Stimulated activated CD4-positive, alpha-beta T cell treated with anti-CD3 and anti-CD28 coated beads, Interleukin-4, amount 100 ng/mL, for 48 hours (primary cell): Measurements from ENCODE around the gene DNAH17.

Experiments used
- DNase-seq, 2 donors: peaks; one replicate each; pipeline ENCODE4 v3.0.0-alpha.2; 2020; ENCODE audit warnings: low read depth in 2 of 2

The DNAH17 gene

DNA sequence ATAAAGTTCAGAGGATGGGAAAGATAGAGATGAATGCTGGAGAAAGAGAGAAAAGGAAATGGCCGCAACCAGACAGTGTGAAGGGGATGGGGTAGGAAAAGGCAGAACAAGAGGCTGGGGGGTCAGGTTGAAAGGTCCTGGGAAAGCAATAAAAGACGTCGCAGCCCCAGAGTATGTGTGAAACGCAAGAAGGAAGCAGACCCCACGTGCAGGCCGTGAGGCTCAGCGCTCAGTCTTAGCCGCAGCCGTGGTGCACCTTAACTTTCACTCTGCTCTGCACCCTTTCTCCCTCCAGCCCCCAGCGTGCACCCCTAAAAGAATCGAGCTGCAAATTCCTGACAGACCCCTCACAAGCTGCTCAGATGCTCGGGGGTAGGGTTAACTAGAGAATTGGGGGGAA lies 1.9 kb downstream of the DNAH17 start:
- DNase-seq = no peak

DNA sequence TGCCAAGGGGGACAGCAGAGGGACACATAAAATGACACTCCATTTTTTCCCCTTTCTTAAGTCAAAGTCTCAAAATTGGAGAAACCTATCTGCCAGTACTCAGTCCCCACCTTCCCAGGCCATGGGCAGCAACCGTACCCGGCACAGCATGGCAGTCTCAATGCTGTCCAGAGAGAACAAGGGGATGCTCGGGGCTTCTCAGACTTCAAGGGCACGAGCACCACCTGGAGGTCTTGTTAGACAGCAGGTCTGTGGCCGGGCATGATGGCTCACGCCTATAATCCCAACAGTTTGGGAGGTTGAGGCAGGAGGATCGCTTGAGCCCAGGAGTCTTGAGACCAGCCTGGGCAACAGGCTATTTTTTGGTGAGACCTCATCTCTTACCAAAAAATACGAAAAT lies 3.2 kb downstream of the DNAH17 start:
- no peak for DNase-seq

DNA sequence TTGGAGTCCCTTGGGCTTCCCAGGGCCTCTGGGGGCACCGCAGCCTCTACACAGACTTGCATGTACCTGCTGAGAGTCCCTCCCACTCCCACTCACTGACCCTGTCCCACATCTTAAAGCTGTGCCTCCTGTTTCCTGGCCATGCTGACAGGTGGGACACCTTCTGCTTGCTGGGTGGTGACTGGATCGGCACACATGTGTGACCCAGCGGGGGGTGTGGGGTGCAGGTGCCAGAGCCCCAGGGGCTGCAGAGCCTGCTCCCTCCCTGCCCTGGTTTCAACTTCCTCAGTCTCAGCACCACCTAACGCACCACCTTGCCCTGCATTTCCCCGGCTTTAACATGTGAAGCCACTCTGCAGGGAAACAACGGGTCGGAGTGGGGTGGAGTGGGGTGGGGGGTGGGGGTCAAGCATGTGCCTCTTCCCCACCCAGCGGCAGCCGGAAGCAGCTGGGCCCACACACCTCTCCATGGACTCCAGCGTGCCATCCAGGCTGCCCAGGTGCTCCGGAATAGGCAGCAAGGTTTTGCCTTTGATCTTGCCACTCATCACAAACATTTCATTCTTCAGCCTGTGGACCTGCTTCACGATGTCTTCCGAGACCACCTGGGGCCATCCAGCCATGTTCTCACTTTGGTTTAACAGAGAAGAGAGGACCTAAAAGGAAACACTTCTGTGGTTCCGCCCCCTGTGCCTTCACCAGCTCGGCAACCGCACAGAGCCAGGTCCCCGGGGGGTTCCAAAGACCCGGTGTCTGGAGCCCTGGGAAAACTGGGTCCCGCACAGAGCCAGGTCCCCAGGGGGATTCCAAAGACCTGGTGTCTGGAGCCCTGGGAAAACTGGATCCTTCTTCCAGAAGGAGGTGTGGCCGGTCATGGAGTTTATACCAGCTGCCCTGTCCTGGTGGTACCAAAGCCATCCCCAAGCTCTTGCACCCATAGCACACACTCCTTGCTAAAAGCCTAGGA lies 4.7 kb downstream of the DNAH17 start:
- no peak for DNase-seq

DNA sequence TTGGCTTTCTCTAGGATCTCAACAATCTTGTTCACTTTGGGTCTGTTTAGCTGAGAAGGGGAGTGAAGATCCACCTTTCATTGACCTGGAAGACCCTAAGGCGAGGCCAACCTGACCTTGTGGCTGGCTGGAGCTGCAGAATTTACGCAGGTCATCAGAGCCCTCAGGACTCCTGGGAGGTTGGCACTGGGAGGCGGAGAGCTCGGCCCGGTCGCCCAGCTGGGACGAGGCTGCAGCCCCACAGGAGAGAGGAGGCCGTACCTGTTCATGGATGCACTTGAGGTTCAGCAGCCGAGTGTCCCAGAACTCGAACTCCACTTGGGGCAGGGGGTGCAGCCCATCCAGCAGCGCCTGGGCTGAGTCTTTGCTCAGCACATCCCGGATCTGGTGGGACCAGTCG lies 5.9 kb downstream of the DNAH17 start:
- no peak for DNase-seq

DNA sequence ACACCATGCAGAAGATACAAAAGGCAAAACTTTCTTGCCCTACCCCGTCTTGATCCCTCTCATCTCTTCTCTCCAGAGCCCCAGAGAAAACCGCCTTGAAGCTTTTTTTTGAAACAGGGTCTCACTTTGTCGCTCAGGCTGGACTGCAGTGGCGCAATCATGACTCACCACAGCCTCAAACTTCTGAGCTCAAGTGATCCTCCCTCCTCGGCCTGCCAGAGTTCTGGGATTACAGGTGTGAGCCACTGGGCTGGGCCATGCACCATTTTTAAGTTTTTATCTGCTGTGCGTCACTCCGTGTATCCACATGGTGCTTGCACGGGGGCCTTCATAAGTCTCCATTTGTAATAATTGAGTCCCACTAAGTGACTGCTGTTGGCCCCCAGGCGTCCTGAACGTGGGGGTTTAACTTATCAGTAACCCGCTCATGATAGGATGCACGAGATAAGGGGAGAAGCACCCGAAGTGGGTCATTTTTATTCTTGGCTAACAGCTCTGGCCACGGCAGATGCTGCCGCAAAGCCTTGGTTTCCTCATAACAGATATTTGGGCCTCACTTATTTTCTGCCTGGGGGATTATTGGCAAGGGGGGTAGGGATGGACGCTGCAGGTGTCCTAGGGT lies 8.6 kb downstream of the DNAH17 start:
- DNase-seq = no peak

DNA sequence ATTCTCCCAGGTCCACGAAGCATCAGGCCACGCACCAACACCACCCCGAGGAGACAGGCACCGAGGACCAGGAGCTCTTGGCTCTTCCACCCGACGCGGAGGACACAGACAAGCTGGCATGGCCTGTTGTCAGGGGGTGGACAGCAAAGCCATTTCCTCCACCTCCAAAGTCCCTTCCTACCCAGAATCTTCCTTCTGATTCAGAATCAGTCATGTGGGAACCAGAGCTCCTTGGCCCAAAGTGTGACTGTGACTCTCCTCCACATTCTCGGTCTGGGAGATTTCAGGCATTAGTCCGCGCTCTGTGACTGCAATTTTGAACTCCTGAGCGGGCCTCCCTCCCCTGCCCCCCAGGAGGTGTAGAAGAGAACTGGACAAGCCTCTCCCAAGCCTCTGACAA lies 9.2 kb downstream of the DNAH17 start:
- no peak for DNase-seq

DNA sequence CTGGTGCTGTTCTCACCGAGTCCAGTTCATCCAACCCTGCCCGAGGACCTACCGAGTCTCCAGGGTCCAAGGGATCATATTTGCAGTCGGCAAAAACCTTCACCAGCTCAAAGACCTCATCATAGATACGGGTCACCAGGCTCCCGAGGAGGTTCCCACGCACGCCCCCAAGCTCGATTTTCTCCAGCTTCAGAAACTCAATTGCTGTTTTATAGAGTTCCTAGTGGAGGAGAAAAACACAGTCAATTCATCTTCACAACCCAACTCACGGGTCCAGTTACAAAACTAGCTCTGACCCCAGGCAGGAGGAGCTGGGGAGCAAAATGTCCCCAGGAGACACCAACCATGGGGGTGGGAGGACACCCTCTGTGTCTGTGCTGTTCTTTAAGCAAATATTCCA lies 10.2 kb downstream of the DNAH17 start:
- no peak for DNase-seq

DNA sequence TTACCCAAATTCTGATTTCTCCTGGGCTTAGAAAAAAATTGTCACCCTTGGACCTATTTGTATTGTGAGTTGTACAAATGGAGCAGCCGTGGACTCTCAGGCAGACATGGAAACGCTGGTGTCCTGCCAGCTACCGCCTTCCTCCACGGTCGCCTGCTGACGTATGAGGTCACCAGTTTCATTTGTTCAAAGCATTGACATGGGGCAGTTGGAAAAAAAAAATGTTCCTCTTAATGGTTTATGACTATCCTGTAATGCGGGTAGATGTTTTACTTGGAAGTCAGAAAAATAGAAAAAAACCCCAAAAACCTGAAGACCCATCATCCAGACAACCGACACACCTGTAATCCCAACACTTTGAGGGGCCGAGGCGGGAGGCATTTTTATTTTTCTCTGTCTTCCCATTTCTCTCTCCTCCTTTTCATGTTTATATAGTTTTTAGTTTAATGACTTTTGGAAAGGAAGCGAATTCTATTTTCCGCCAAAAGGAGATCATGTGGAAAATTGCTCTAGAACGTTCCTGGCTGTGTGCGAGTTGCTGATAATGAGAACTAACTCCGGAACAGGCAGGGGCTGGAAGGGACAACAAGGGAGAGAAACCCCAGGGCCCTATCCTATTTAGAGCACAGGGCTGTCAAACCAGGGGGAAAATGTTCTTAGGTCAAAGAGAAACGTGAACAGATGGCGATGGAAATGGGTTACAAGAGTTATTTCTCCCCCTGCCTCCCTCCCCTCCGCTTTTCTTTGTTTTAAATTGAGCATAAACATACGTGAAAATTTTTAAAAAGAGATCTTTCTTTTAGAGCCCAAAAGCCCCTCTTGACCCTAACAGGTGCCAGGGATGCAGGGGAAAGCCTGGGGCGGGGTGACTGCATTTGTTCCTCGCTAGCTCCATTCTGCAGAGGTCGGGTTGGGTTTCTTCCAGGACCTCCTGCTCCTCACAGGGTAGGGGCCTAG lies 13.7 kb downstream of the DNAH17 start:
- DNase-seq = no peak

DNA sequence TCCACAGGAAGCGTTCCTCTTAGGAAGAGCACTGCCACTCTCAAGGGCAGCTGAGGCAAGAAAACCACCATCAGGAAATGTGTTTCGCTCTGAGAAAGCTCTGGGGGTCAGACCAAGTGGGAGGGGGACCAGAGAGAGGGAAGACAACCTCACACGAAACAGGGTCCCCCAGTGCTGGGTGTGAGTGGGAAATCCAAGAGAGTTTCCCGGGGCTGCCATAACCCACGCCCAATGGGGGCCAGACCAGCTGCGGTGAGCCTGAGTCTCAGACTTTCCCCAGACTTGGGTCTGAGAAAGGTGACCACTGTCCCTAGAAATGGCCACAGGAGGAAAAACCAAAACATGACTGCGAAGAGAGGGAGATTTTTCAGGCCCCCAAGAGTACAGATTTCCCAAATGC lies 14.5 kb downstream of the DNAH17 start:
- no peak for DNase-seq

DNA sequence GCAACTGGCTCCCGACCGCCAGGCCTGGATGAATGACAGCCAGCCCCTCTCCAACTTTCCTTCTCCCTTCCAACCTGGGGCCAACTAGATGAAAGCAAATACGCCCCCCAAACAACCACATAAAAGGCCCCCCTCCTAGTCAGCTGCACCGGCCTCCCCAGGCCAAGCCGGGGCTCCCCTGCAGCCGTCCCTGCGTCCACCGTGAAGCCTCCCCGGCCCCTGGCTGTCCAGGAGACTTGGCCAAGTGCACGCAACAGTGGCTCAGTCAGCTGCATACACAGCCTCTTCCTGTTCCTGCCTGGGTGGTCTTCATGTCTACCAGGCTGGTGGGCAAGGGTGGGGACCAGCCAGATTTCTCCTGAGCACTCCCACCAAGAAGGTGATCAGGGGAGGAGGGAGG lies 16.0 kb downstream of the DNAH17 start:
- DNase-seq = no peak

DNA sequence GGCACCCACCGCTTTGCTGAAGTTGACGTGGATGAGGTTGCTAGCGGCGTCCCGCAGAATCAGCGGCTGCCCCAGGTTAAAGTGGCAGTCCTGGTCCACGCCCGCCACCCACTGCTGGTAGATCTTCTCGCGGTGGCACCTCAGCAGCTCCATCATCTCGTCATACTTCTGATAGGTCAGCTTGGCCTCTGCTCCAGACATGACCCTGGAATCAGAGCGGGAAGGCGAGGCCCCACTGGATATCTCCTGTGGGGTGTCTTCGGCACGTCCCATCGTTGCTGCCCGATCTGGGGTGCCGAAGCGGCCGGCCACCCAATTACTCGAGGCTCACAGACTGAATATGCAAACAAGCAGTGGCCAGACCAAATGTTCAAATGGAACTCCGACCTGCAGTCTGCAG lies 16.5 kb downstream of the DNAH17 start:
- no peak for DNase-seq

DNA sequence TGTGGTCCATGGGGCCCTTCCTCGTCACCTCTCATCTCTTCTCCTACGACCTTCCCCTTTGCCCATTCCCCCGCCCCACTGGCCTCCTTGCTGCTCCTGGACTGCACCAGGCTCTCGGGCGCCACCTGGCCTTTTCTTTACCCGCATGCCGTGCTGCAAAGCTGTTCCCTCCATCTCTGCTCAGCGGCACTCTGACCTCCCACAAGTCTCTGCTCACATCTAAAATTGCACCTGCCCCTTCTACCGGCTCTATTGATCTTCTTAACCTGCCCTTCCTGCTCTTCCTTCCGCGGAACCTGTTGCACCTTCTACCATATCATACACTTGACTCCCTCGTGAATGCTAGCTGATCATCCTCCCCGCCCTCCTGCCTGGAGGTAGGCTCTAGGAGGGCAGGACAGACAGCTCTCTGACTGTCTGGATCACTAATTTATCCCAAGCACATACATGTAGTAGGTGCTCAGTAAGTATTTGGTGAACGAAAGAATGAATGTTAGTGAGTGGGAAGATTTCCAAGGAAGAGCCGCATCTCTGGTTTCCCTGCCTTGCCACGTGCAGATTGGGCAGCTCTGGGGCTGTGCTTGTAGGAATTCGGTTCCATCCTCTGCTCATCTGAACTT lies 17.3 kb downstream of the DNAH17 start:
- peak in 1 of 2 donors; percentile 19 for DNase-seq

DNA sequence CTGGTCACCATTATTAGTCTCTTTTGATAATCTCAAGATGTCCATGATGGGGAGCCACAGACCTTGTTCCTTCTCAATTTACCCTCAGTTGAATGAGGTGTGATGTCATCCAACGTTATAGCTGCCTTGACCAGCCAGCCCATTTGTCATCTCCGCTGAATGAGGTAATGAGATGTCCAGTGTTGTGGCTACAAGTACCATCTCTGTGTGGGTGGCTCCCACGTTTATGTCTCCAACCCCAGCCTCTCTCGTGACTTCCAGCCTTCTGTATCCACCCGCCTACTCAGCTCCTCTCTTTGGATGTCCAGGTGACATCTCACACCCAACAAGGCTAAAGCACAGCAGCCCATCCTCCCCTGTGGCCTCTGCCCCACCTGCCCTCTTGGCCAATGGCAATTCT lies 18.2 kb downstream of the DNAH17 start:
- DNase-seq = no peak

DNA sequence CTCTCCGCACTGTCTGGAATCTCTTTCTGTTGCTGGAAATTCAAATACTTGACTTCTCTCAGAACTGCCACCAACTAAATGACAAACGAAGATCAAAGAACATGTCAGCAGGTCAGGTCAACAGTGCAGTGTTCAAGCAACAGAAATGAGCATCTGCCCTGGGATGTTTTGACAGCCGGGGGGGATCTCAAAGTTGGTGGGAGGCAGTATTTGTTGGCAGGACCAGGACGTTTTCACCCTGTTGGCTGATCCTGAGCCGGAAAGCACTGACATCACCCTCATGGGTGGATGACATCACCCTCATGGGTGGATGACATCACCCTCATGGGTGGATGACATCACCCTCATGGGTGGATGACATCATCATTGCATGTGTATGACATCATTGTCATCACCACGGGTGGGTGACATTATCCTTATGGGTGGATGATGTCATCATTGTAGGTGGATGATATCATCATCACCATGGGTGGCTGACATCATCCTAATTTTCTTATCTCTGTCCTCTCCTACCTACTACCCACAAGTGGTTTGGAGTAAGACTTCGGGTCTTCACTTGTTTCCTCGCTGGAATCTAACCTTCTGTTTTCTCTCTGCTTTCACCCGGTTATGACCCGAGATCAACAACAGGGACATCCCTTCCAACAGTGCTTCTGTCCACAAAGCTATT lies 18.9 kb downstream of the DNAH17 start:
- no peak for DNase-seq

DNA sequence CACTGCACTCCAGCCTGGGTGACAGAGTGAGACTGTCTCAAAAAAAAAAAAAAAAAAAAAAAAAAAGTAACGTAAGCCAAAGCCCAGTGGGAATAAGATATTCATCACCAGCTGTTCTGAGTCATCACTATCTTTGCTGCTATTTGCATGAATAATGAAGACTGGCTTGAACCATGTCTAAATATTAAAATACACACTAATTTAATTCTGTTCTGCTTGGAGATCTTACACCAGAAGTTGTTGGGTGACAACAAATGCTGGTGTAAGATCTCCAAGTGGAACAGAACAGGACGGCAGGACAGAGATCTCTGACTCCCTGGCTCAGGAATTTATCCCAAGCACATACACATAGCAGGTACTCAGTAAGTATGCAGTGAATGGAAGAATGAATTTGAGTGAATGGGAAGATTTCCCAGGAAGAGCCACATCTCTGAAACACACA lies 19.6 kb downstream of the DNAH17 start:
- DNase-seq = no peak

DNA sequence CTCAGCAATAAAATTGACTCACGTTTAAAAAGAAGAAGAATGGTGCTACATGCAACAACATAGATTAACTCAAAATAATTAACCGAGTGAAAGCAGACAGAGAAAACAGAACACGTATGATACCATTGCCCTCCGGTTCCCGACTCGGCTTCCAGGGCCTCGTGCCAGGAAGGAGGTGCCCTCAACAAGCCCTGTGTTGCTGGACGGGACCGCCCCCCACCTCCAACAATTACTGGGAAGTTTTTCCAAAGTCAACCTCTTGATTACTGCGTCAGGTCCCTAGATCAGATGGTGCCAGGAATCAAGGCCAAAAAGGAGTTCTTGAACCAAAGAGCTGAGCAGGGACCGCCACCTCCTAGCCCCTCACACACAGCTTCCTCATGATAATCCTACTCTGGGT lies 20.4 kb downstream of the DNAH17 start:
- no peak for DNase-seq

DNA sequence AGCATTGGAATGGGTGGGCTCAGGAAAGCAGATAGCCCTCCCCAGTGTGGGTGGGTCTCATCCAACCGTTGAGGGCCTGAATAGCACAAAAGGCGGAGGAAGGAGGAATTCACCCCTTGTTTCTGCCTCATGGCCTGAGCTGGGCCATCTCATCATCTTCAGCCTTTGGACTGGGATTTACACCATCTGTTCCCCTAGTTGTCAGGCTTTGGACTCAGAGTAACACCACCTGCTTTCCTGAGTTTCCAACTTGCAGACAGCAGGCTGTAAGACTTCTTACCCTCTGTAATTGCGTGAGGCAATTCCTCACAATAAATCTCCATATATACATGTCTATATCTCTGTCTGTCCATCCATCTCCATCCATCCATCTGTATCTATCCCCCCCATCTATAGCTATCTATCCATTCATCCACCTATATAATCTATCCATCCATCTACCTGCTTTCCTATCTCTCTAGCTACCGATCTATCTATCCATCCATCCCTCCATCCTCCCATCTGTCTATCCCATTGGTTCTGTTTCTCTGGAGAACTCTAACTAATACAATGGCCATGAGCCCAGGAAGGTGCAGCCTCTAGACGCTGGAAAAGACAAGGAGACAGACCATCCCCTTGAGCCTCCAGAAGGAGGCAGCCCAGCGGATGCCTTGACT lies 21.3 kb downstream of the DNAH17 start:
- DNase-seq = no peak

DNA sequence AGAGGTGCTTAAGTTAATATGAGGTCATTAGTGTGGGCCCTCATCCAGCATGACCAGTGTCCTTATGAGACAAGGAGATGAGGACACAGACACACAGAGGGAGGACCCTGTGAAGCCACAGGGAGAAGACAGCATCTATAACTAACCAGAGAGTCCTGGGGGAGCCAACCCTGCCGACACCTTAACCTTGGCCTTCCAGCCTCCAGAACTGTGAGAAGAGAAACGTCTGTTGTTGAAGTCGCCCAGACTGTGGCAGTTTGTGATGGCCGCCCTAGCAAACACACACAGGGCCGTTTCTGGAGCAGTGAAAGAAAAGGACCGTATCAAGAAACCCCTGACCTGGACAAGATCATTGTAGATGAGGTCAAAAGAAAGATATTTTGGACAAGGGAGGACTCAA lies 26.7 kb downstream of the DNAH17 start:
- DNase-seq = no peak

DNA sequence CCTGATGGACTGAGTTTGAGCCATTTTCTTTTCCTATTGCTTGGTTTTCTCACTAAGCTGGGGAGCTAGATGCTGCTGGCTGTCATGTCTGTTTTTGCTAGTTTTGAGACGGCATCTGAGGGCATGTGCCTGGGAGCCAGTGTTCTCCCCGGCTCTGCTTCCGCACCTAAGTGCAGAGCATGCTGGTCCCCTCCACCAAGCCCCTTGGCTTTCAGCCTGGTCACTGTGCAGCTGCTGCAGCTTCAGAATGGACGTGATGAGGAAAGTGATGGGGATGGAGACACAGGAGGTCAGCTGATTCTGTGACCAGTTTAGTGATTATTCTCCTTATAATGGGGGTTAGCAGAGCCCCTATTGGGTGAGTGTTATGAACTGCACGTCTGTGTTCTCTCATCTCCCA lies 28.5 kb downstream of the DNAH17 start:
- DNase-seq = no peak

DNA sequence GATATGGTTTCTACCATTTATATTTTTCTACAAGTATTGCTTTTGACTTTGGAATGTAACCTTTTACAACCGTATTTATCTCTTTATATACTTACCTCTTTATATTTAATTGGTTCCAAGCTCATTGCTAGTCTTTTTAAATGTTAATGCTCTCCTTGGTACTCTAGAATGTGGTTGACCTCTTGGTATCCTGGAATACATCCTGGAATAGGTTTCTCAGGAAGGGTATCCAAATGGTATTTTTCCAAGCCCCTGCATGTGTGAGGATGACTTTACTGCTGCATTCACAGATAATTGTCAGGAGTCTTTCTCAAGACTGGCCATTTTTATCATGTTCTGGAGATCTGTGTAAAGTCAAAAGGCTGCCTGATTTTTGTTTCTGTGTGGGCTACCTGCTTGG lies 30.2 kb downstream of the DNAH17 start:
- DNase-seq = no peak

DNA sequence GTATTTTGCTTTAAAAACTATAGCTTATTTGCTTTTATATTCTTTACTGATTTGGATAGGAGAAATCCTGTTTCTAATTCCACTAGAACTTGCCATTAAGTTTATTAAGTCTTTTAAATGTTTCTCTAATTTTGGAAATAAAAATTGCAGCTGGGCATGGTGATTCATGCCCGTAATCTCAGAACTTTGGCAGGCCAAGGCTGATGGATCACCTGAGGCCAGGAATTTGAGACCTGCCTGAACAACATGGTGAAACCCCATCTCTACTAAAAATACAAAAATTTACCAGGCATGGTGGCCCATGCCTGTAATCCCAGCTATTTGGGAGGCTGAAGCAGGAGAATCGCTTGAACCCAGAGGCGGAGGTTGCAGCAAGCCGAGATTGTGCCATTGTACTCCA lies 30.7 kb downstream of the DNAH17 start:
- DNase-seq = no peak
